ENCODE measurements around the gene UNK. TPM values are rescaled to one million over a fixed set of nuclear protein-coding genes. Genes with fewer than 3 reads are reported as not detected.

The UNK gene
- total RNA-seq, 1 donor, result 30.2 TPM

GRCh38 chr17:75750661-75751423, 33.8 kb upstream of the UNK start:
- no peak overlapping the region for H3K4me3 ChIP-seq (ENCODE audit: low read depth, low read length)
- DNase-seq (ENCODE audit: low read depth), result no peak
- TF ChIP-seq, protein P1, sequence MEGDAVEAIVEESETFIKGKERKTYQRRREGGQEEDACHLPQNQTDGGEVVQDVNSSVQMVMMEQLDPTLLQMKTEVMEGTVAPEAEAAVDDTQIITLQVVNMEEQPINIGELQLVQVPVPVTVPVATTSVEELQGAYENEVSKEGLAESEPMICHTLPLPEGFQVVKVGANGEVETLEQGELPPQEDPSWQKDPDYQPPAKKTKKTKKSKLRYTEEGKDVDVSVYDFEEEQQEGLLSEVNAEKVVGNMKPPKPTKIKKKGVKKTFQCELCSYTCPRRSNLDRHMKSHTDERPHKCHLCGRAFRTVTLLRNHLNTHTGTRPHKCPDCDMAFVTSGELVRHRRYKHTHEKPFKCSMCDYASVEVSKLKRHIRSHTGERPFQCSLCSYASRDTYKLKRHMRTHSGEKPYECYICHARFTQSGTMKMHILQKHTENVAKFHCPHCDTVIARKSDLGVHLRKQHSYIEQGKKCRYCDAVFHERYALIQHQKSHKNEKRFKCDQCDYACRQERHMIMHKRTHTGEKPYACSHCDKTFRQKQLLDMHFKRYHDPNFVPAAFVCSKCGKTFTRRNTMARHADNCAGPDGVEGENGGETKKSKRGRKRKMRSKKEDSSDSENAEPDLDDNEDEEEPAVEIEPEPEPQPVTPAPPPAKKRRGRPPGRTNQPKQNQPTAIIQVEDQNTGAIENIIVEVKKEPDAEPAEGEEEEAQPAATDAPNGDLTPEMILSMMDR (IDR thresholded peaks at IDR 0.05; ENCODE audit: insufficient read depth, low read length), result no peak

GRCh38 chr17:75751676-75752404, 32.8 kb upstream of the UNK start:
- H3K4me3 ChIP-seq (ENCODE audit: low read depth, low read length), result no peak overlapping the region
- DNase-seq (ENCODE audit: low read depth), result no peak
- TF ChIP-seq, protein P1 (IDR thresholded peaks at IDR 0.05; ENCODE audit: insufficient read depth, low read length), result no peak

GRCh38 chr17:75752405-75752709, 32.2 kb upstream of the UNK start:
- TF ChIP-seq, protein P1 (IDR thresholded peaks at IDR 0.05; ENCODE audit: insufficient read depth, low read length), result no peak

GRCh38 chr17:75752802-75753513, 31.6 kb upstream of the UNK start:
- DNase-seq (ENCODE audit: low read depth), result no peak
- TF ChIP-seq, protein P1 (IDR thresholded peaks at IDR 0.05; ENCODE audit: insufficient read depth, low read length), result no peak
- H3K4me3 ChIP-seq (ENCODE audit: low read depth, low read length), result peak overlapping the region; percentile 61

More at GRCh38 chr17:75752405-75752709, 32.2 kb upstream of the UNK start:
- no peak for DNase-seq (ENCODE audit: low read depth)
- no peak overlapping the region for H3K4me3 ChIP-seq (ENCODE audit: low read depth, low read length)

- peak overlapping the region; percentile 61 for H3K4me3 ChIP-seq (ENCODE audit: low read depth, low read length)
- TF ChIP-seq, protein P1 (IDR thresholded peaks at IDR 0.05; ENCODE audit: insufficient read depth, low read length), result peak; percentile 49
- peak; percentile 58 for DNase-seq (ENCODE audit: low read depth)
Measured at GRCh38 chr17:75753514-75754377, 30.9 kb upstream of the UNK start.

Data from fibroblast of the aortic adventitia (primary cell).